GM21717 (cell line): ENCODE data around the gene SMAD6.

ENCODE experiments used
- ATAC-seq: cut with Tn5 transposase; IDR thresholded peaks from one replicate; pipeline ENCODE4 v1.9.1; 2021; ENCODE audit warnings: mild to moderate bottlenecking, moderate library complexity; ENCODE audit not compliant: unreplicated experiment

SMAD6 gene

GRCh38 chr15:66739287-66739686, 37.3 kb downstream of the SMAD6 start:
- no peak for ATAC-seq

- no peak for ATAC-seq
Observed at GRCh38 chr15:66740802-66741201, 38.8 kb downstream of the SMAD6 start.

GRCh38 chr15:66741646-66742045, 39.6 kb downstream of the SMAD6 start:
- ATAC-seq = no peak

- no peak for ATAC-seq
Observed at GRCh38 chr15:66742286-66742685, 40.2 kb downstream of the SMAD6 start.

GRCh38 chr15:66743204-66743603, 41.2 kb downstream of the SMAD6 start:
- no peak for ATAC-seq

GRCh38 chr15:66743703-66744536, 41.9 kb downstream of the SMAD6 start:
- ATAC-seq = no peak

- ATAC-seq = no peak
Observed at GRCh38 chr15:66744610-66745279, 42.7 kb downstream of the SMAD6 start.

- no peak for ATAC-seq
Observed at GRCh38 chr15:66745530-66746230, 43.6 kb downstream of the SMAD6 start.

GRCh38 chr15:66746231-66746605, 44.2 kb downstream of the SMAD6 start:
- no peak for ATAC-seq

GRCh38 chr15:66747223-66747622, 45.2 kb downstream of the SMAD6 start:
- no peak for ATAC-seq

- no peak for ATAC-seq
Observed at GRCh38 chr15:66747886-66748707, 46.1 kb downstream of the SMAD6 start.

- ATAC-seq = no peak
Observed at GRCh38 chr15:66748708-66749035, 46.6 kb downstream of the SMAD6 start.

- no peak for ATAC-seq
Observed at GRCh38 chr15:66749841-66750575, 48.0 kb downstream of the SMAD6 start.

GRCh38 chr15:66750609-66751008, 48.6 kb downstream of the SMAD6 start:
- no peak for ATAC-seq

GRCh38 chr15:66751579-66751978, 49.5 kb downstream of the SMAD6 start:
- no peak for ATAC-seq

GRCh38 chr15:66752078-66752477, 50.0 kb downstream of the SMAD6 start:
- ATAC-seq = no peak

- ATAC-seq = no peak
Observed at GRCh38 chr15:66753687-66754377, 51.8 kb downstream of the SMAD6 start.

GRCh38 chr15:66754789-66755188, 52.8 kb downstream of the SMAD6 start:
- ATAC-seq = no peak

- no peak for ATAC-seq
Observed at GRCh38 chr15:66755298-66756068, 53.4 kb downstream of the SMAD6 start.
